ENCODE data around the gene ACOT13. TPM values are rescaled to one million over a fixed set of nuclear protein-coding genes. Genes with fewer than 3 reads are reported as not detected.
"Not testable (repeated sequence)": the region's sequence is repeated elsewhere in the genome, so short reads cannot be mapped to it uniquely, and the experiment has no call there.

ACOT13 gene
- total RNA-seq, 2 donors from 2014 or later: 8.8 to 15.9 TPM

GRCh38 chr6:24672620-24673182 is 5.8 kb downstream of the ACOT13 start:
- no peak overlapping the region for H3K27ac ChIP-seq
- H3K36me3 ChIP-seq: no peaks in the 10 kb centered on the region
- no peaks in the 10 kb centered on the region for H3K9me3 ChIP-seq
- intact Hi-C loops (cut with DNase I): no loop called here
- no peak for DNase-seq (ENCODE audit: low spot score)
- 92% methylated on average over 6 of the region's 6 CpGs for WGBS
- H3K4me1 ChIP-seq (replicated peaks): no peaks in the 10 kb centered on the region
- no peaks in the 10 kb centered on the region for H3K27me3 ChIP-seq (replicated peaks; ENCODE audit: insufficient read depth)
- no peak for TF ChIP-seq POLR2A (IDR thresholded peaks at IDR 0.05)
- TF ChIP-seq CTCF (IDR thresholded peaks at IDR 0.05): no peak
- no peak for TF ChIP-seq POLR2AphosphoS5 (IDR thresholded peaks at IDR 0.05)
- no peak overlapping the region for H3K4me3 ChIP-seq

- intact Hi-C loops (cut with DNase I): no loop called here
- no peak for DNase-seq (ENCODE audit: low spot score)
- 88% methylated on average over 2 of the region's 2 CpGs for WGBS
These were observed 6.7 kb downstream of the ACOT13 start for GRCh38 chr6:24673625-24674024.

GRCh38 chr6:24678792-24679352 is 12.0 kb downstream of the ACOT13 start:
- H3K4me1 ChIP-seq (replicated peaks); intact Hi-C loops (cut with DNase I); DNase-seq (ENCODE audit: low spot score); H3K27ac ChIP-seq; H3K4me3 ChIP-seq; H3K36me3 ChIP-seq; H3K27me3 ChIP-seq (replicated peaks; ENCODE audit: insufficient read depth); H3K9me3 ChIP-seq: not testable (repeated sequence)
- 97% methylated on average over 11 of the region's 11 CpGs for WGBS

More at GRCh38 chr6:24673625-24674024, 6.7 kb downstream of the ACOT13 start:
- Histone ChIP-seq H3K4me1 (replicated peaks) (no peaks in the 10 kb centered on the region), H3K4me3 (no peak overlapping the region), H3K9me3 (no peaks in the 10 kb centered on the region), H3K27me3 (replicated peaks; ENCODE audit: insufficient read depth) (no peaks in the 10 kb centered on the region), H3K27ac (no peak overlapping the region), H3K36me3 (no peaks in the 10 kb centered on the region)
- TF ChIP-seq POLR2AphosphoS5 (IDR thresholded peaks at IDR 0.05) (no peak), CTCF (IDR thresholded peaks at IDR 0.05) (no peak), POLR2A (IDR thresholded peaks at IDR 0.05) (no peak)

GRCh38 chr6:24680582-24680981 is 13.7 kb downstream of the ACOT13 start:
- intact Hi-C loops (cut with DNase I): no loop called here
- TF ChIP-seq POLR2A (IDR thresholded peaks at IDR 0.05): no peak
- no peak for TF ChIP-seq POLR2AphosphoS5 (IDR thresholded peaks at IDR 0.05)
- TF ChIP-seq CTCF (IDR thresholded peaks at IDR 0.05): no peak
- Histone ChIP-seq H3K27ac (no peak overlapping the region), H3K36me3 (no peaks in the 10 kb centered on the region), H3K27me3 (replicated peaks; ENCODE audit: insufficient read depth) (no peaks in the 10 kb centered on the region), H3K4me1 (replicated peaks) (no peaks in the 10 kb centered on the region), H3K9me3 (no peaks in the 10 kb centered on the region), H3K4me3 (no peak overlapping the region)
- WGBS: 90% methylated on average over 7 of the region's 7 CpGs
- no peak for DNase-seq (ENCODE audit: low spot score)

- no peak for TF ChIP-seq CTCF (IDR thresholded peaks at IDR 0.05)
- TF ChIP-seq POLR2A (IDR thresholded peaks at IDR 0.05): no peak
- no peak for TF ChIP-seq POLR2AphosphoS5 (IDR thresholded peaks at IDR 0.05)
- H3K27me3 ChIP-seq (replicated peaks; ENCODE audit: insufficient read depth): no peaks in the 10 kb centered on the region
- no peaks in the 10 kb centered on the region for H3K4me1 ChIP-seq (replicated peaks)
- no peak for DNase-seq (ENCODE audit: low spot score)
- no peak overlapping the region for H3K4me3 ChIP-seq
- no peaks in the 10 kb centered on the region for H3K36me3 ChIP-seq
- WGBS: 70% methylated on average over 12 of the region's 12 CpGs
- no peak overlapping the region for H3K27ac ChIP-seq
- intact Hi-C loops (cut with DNase I): no loop called here
- no peaks in the 10 kb centered on the region for H3K9me3 ChIP-seq
These were observed 16.7 kb downstream of the ACOT13 start for GRCh38 chr6:24683297-24684296.
